Putamen (tissue), 1 donor: ENCODE results near the gene IDH2.
"Not testable (repeated sequence)": the region's sequence is repeated elsewhere in the genome, so short reads cannot be mapped to it uniquely, and the experiment has no call there.

Source experiments
- DNase-seq: peaks from one replicate; pipeline ENCODE4 v3.0.0-alpha.2; 2016; ENCODE audit warnings: low spot score

IDH2 gene

DNA sequence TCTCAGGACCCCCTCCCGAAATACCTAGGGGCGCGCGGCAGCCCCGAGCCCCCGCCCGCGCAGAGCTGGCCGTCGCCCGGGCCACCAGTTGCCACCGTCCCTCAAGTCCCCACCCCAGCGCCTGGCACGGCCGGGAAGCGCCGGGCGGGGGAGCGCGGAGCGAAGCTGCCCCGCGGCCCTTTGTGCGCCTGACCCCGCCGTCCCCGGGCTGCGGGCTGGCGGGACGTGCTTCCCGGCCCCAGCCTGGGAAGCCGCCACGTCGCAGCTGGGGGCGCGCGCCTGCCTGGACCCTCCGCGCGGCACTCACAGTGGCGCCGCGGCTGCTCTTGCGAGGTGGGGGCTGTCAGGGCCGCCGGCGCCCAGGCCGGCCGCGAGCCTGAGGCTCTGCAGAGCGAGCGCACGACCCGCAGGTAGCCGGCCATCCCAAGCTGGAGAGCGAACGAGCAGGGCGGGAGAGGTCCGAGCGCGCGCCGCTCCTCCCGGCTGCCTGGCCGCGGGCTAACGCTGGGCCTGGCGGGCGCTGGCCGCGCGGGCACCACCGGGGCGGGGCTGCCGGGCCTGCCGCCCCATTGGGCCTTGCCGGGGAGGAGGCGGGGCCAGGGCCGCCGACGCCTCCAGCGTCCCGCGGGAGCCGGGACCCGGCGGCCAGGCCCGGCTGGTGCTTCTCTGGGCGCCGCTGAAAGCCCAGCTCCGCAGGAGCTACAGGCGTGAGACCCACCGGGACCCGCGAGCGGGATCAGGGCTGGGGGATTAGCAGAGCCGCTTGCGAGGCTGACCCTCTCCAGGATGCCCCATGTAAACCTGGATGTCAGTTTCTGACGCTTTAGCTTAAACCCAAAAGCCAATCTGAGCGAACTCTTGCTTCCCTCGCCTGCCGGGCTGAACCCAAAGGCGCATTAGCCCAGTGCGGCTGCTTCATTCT lies at the start of gene IDH2:
TSS of gene IDH2 (minus strand) at position 500 of the 922 bp plus-strand sequence. CDS start at position 422, 78 bp downstream.
- DNase-seq, result peak; percentile 90

DNA sequence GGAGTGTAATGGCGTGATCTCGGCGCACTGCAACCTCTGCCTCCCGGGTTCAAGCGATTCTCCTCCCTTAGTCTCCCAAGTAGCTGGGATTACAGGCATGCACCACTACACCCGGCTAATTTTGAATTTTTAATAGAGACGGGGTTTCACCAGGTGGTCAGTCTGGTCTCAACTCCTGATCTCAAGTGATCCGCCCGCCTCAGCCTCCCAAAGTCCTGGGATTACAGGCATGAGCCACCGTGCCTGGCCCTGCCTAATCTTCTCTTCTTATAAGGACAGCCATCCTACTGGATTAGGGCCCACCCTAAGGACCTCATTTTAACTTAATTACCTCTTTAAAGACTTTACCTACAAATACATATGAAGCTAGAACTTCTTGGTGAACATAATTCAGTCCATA lies 48.3 kb upstream of the IDH2 start:
- not testable (repeated sequence) for DNase-seq

DNA sequence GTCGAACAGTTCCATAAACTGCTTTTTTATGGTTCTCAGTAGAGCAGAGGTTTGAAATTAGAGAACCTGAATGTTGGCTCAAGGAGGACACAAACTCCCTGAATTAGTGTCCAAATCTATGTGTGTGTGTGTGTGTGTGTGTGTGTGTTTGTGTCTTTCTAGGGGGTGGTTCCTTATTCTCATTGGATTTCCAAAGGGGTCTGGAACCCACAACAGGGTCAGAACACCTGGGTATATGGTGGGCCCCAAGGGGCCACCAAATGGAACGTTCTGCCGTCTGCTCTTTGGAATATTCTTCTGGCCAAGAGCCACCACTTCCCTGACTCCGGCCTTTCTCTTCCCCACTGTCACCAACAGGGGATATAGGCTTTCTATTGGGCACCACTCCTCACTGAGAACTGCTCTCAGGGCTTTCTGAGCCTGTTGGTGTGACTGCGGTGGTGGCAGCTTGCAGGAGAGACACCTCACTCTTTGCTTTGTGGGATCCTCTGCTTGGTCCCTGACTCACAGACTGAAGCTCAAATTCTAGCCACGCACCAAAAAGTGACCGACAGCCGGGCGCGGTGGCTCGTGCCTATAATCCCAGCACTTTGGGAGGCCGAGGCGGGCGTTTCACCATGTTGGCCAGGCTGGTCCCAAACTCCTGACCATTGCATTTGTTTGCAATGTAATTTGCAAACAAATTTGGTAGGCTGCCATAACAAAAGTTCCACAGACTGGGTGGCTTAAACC lies 47.5 kb upstream of the IDH2 start:
- no peak for DNase-seq

- not testable (repeated sequence) for DNase-seq
Measured at GRCh38 chr15:90146198-90146761, 44.0 kb upstream of the IDH2 start.

- no peak for DNase-seq
Measured at GRCh38 chr15:90145761-90146160, 43.5 kb upstream of the IDH2 start.

DNA sequence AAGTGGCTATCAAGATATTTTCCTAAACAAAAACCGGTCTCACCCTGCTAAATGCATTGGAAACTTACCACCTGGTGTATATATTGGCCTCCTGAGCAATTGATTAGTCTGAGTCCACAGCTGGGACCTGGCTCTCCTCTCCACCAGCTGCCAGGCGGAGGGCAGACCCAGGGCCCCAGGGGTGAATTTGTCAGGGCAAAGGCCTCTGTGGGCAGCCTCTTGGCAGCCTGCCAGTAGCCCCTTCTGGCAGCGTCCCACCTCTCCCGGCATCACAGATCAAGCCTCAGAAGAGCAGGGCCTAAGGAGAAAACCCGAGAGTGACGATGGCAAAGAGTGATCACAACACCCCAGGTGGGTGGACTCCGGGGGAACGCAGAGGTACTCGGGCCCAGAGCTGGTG lies 43.0 kb upstream of the IDH2 start:
- no peak for DNase-seq

GRCh38 chr15:90143166-90143655 lies 40.9 kb upstream of the IDH2 start:
- DNase-seq, result no peak

DNA sequence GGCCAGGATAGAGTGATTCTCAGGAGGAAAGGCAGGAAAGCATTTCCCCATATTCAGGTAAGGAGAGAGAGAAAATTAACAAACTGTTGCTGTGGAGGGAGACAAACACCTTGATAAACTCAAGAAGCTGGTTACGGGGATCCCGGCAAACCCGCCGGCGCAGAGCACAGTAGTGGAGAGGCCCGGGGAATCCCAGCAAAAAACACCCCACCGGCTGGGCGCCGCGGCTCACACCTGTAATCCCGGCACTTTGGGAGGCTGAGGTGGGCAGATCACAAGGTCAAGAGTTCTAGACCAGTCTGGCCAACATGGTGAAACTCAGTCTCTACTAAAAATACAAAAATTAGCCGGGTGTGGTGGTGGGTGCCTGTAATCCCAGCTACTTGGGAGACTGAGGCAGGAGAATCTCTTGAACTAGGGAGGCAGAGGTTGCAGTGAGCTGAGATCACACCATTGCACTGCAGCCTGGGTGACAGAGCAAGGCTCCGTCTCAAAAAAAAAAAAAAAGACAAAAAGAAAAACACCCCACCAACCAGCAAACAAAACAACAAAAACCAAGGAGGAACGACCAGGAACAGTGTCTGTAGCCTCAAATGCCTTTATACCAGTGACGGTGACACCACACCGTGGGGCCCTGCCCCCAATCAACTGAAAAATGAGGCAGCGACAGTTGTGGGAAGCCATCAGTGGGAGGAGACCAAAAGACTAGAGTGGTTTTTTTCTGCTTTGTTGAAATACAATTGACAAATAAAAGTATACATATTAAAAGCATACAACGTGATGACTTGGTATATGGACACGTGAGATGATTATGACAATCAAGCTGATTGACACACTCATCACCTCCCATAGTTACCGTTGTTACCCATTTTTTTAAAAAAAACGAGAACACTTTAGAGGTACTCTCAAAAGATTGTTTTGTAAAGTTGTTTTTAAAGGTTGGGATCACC lies 40.2 kb upstream of the IDH2 start:
- DNase-seq, result no peak

DNA sequence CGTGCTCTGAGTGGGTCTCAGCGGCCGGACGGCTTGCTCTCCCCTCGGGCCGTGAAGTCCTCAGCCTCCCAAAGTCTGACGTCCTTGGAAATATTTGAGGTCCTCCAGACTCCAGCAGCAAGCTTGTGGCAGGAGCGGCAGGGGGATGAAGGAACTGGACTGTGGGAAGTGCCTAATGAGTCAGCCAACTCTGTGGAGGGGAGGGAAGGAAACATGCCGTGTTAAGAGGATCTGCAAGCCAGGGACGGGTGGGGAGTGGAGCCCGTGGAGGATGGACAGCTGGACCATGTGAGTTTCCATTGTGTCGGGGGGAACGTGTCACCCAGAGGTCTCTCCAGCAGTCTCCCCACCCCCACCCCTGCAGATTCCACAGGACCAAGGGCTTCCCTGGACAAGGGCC lies 39.4 kb upstream of the IDH2 start:
- no peak for DNase-seq

DNA sequence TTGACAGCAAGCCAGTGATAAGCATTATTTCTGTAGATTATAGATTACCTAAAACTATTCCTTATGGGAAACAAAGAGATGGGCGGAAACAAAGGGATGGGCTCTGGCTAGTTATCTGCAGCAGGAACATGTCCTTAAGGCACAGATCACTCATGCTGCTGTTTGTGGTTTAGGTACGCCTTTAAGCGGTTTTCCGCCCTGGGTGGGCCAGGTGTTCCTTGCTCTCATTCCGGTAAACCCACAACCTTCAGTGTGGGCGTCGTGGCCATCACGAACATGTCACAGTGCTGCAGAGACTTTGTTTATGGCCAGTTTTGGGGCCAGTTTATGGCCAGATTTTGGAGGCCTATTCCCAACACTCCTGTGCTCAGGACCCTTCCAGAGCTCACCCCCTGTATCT lies 37.3 kb upstream of the IDH2 start:
- not testable (repeated sequence) for DNase-seq

GRCh38 chr15:90138071-90138833 lies 36.0 kb upstream of the IDH2 start:
- no peak for DNase-seq

DNA sequence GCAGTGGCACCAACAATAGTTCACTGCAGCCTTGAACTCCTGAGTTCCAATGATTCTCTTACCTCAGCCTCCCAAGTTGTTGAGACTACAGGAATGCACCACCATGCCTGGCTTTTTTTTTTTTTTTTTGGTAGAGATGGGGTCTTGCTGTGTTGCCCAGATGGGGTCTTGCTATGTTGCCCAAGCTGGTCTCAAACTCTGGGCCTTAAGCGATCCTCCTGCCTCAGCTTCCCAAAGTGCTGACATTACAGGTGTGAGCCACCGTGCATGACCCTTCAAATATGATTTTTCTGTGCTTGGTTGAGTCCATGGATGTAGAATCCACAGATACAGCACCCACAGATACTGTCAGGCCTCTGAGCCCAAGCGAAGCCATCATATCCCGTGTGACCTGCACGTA lies 30.2 kb upstream of the IDH2 start:
- no peak for DNase-seq

- no peak for DNase-seq
Measured at GRCh38 chr15:90131848-90132247, 29.6 kb upstream of the IDH2 start.

DNA sequence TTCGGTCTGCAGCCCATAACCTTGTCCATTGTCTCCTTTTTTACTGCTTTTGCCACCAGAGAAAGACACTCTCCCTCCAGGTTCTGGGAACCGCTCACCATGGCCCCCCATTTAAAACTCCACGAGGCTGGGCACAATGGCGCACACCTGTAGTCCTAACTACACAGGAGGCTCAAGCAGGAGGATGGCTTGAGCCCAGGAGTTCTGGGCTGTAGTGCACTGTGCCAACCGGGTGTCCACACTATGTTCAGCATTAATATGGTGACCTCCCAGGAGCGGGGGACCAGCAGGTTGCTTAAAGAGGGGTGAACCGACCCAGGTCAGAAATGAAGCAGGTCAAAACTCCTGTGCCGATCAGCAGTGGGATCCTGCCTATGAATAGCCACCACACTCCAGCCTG lies 28.0 kb upstream of the IDH2 start:
- no peak for DNase-seq

- DNase-seq, result no peak
Measured at GRCh38 chr15:90126596-90127435, 24.5 kb upstream of the IDH2 start.

GRCh38 chr15:90126022-90126421 lies 23.8 kb upstream of the IDH2 start:
- DNase-seq, result no peak

- no peak for DNase-seq
Measured at GRCh38 chr15:90124507-90124906, 22.2 kb upstream of the IDH2 start.

GRCh38 chr15:90121086-90121485 lies 18.8 kb upstream of the IDH2 start:
- no peak for DNase-seq

GRCh38 chr15:90119367-90119766 lies 17.1 kb upstream of the IDH2 start:
- DNase-seq, result no peak

DNA sequence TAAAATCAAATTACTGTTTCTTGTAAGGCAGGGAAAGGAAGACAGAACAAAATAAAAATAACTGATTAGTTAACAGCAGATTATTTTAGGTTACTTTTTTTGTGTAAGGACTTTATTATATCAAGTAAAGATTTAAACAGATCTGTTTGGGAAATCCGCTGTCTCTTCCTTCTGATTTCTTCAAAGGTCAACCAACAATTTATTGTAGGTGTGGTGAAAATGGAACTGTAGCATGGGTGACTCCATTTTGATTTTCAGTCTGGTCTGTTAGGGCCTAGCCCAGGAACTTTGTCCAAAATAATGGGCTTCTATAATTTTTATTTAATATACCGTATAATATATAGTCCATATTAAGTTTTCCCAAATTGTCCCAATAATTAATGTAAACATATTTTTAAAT lies 13.5 kb upstream of the IDH2 start:
- no peak for DNase-seq
